GM12878 (cell line): Measurements from ENCODE around the gene GALR3. TPM values are rescaled to one million over a fixed set of nuclear protein-coding genes. Genes with fewer than 3 reads are reported as not detected.

Experiments
- ATAC-seq: fragments of 200-7000 bp; cut with Tn5 transposase; 3 replicates; pipeline ENCODE4 v1.9.1; 2020; ENCODE audit warnings: mild to moderate bottlenecking, moderate library complexity
- BruUV-seq: library from RNA; stranded (reverse); fragments of 400-500 nt; replicated peaks from 2 replicates; lab custom pipeline; 2021; lab: Mats Ljungman, UMichigan
- CTCF ChIA-PET: fragments of 300-600 bp; sonication (Branson Sonifier 250); formaldehyde crosslinking; extraction: SDS; loops from one replicate; lab custom pipeline; 2021; ENCODE audit warnings: inconsistent platforms; lab: Yijun Ruan, JAX
- POLR2A ChIA-PET: fragments of 350-600 bp; formaldehyde crosslinking; extraction: SDS; loops from one replicate; lab custom pipeline; 2021; ENCODE audit warnings: inconsistent platforms; lab: Charles Lee
- RAD21 ChIA-PET: fragments of 300-600 bp; sonication (Branson Sonifier 250); formaldehyde crosslinking; loops from one replicate; lab custom pipeline; 2023; ENCODE audit warnings: antibody characterized with exemption; ENCODE audit not compliant: unreplicated experiment; lab: Charles Lee
- SMC1A ChIA-PET: fragments of 300-600 bp; sonication (Branson Sonifier 250); formaldehyde crosslinking; loops from one replicate; lab custom pipeline; 2023; ENCODE audit not compliant: unreplicated experiment, uncharacterized antibody; lab: Charles Lee
- DNase-seq: peaks from one replicate; pipeline ENCODE4 v3.0.0-alpha.2; 2011; ENCODE audit warnings: low read depth, low spot score
- FAIRE-seq: peaks from 3 replicates; lab custom pipeline; 2011; peaks lifted over from hg19 to GRCh38; lab: Jason Lieb, UNC
- H2AFZ ChIP-seq: 2 replicates; pipeline ENCODE4 v1.6.0; 2011; ENCODE audit warnings: low read depth, low read length, control low read depth; ENCODE audit not compliant: control insufficient read depth
- H3K27ac ChIP-seq: 2 replicates; pipeline ENCODE4 v1.5.1; 2011; ENCODE audit warnings: control low read depth; ENCODE audit not compliant: control insufficient read depth, insufficient read depth
- H3K27me3 ChIP-seq, 2 experiments: replicated peaks in 1 of 2; 2 replicates each; pipeline versions ENCODE4 v1.6.0 to v1.6.1; 2011; ENCODE audit warnings: low read length in 1 of 2; ENCODE audit not compliant: control insufficient read depth in 2 of 2, insufficient read depth in 2 of 2
- H3K36me3 ChIP-seq, 2 experiments: 2 replicates each; pipeline ENCODE4 v1.5.1; 2011; ENCODE audit warnings: low read length in 1 of 2; ENCODE audit not compliant: control insufficient read depth in 2 of 2, insufficient read depth in 2 of 2
- H3K4me1 ChIP-seq: 2 replicates; pipeline ENCODE4 v1.6.1; 2011; ENCODE audit warnings: mild to moderate bottlenecking, low read length, moderate library complexity, mixed read lengths; ENCODE audit not compliant: control insufficient read depth, insufficient read depth
- H3K4me2 ChIP-seq: 2 replicates; pipeline ENCODE4 v1.6.0; 2011; ENCODE audit warnings: control low read depth; ENCODE audit not compliant: control insufficient read depth, insufficient read depth
- H3K4me3 ChIP-seq: fragments of 200-600 bp; sonication (generic); 2 replicates; pipeline ENCODE4 v1.5.1; 2016
- H3K79me2 ChIP-seq: 2 replicates; pipeline ENCODE4 v1.6.0; 2011; ENCODE audit warnings: low read length; ENCODE audit not compliant: control insufficient read depth, insufficient read depth
- H3K9ac ChIP-seq: 2 replicates; pipeline ENCODE4 v1.8.0; 2011; ENCODE audit warnings: low read length, control low read depth, mixed read lengths; ENCODE audit not compliant: control insufficient read depth, insufficient read depth
- H3K9me3 ChIP-seq: replicated peaks from 3 replicates; pipeline ENCODE4 v1.5.1; 2011; ENCODE audit warnings: mild to moderate bottlenecking, low read length; ENCODE audit not compliant: control insufficient read depth, insufficient read depth
- H4K20me1 ChIP-seq: 2 replicates; pipeline ENCODE4 v1.6.0; 2011; ENCODE audit not compliant: control insufficient read depth, insufficient read depth
- EZH2 ChIP-seq: IDR thresholded peaks from 2 replicates; pipeline ENCODE4 v1.6.1; 2012; ENCODE audit warnings: low read depth, mild to moderate bottlenecking, control low read depth, inconsistent platforms, low read length, borderline replicate concordance; ENCODE audit not compliant: control insufficient read depth
- ZNF384 ChIP-seq: IDR thresholded peaks from 2 replicates; pipeline ENCODE4 v1.6.1; 2012; ENCODE audit warnings: low read depth, mild to moderate bottlenecking, low read length, improper control_type of control experiment, borderline replicate concordance
- WGBS: methylation state at CpG from one replicate; pipeline ENCODE4 v1.1.6; 2016; ENCODE audit warnings: low lambda C conversion rate; ENCODE audit not compliant: insufficient replicate concordance, insufficient coverage; ENCODE audit errors: missing lambda C conversion rate; 5-methylcytosine and 5-hydroxymethylcytosine counted together
- in situ Hi-C: fragments of 300-500 bp; cut with MboI; formaldehyde crosslinking; loops from 9 replicates; pipeline ENCODE4 v1.14.3; 2018; ENCODE audit warnings: mixed read lengths
- intact Hi-C: fragments of 100-400 bp; cut with micrococcal nuclease; formaldehyde crosslinking; loops from one replicate; pipeline ENCODE4 v1.14.2; 2022; ENCODE audit not compliant: unreplicated experiment
- polyA plus RNA-seq, 11 experiments: library from polyadenylated mRNA; depleted of rRNA in 4 of 11; unstranded in 6 of 11; stranded (reverse) in 5 of 11; fragments of >200 nt; fragmentation: Nextera tagmentation in 4 of 11; fragmentation: Illumina TruSeq in 1 of 11; extraction: Ambion mirVana in 4 of 11; extraction: Trizol in 1 of 11; gene quantifications; 1 replicate in 1 of 11; 2 replicates in 10 of 11; pipeline versions ENCODE4 v1.2.1 to v1.2.3, GENCODE V29; 2011 to 2016; ENCODE audit warnings: inconsistent platforms in 2 of 11, missing spikeins in 2 of 11, low read depth in 1 of 11
- total RNA-seq, 4 experiments: library from RNA; depleted of rRNA in 3 of 4; stranded (reverse); fragments of >200 nt in 3 of 4; fragmentation: Illumina TruSeq in 1 of 4; extraction: Trizol in 1 of 4; gene quantifications; 2 replicates each; pipeline versions ENCODE4 v1.2.1 to v1.2.3, GENCODE V29; 2013 to 2021
- TF ChIP-seq, protein P1 (sequence below): fragments of 450-650 bp; IDR thresholded peaks from 2 replicates; pipeline ENCODE4 v1.6.1; 2017; ENCODE audit warnings: mild to moderate bottlenecking, low read depth, inconsistent platforms; ENCODE audit not compliant: poor library complexity, severe bottlenecking

GALR3 gene
- total and polyA plus RNA-seq, 10 of the 15 experiments (the other 5 are each of a cell fraction or from before 2014, with no cell fraction given): not detected

DNA sequence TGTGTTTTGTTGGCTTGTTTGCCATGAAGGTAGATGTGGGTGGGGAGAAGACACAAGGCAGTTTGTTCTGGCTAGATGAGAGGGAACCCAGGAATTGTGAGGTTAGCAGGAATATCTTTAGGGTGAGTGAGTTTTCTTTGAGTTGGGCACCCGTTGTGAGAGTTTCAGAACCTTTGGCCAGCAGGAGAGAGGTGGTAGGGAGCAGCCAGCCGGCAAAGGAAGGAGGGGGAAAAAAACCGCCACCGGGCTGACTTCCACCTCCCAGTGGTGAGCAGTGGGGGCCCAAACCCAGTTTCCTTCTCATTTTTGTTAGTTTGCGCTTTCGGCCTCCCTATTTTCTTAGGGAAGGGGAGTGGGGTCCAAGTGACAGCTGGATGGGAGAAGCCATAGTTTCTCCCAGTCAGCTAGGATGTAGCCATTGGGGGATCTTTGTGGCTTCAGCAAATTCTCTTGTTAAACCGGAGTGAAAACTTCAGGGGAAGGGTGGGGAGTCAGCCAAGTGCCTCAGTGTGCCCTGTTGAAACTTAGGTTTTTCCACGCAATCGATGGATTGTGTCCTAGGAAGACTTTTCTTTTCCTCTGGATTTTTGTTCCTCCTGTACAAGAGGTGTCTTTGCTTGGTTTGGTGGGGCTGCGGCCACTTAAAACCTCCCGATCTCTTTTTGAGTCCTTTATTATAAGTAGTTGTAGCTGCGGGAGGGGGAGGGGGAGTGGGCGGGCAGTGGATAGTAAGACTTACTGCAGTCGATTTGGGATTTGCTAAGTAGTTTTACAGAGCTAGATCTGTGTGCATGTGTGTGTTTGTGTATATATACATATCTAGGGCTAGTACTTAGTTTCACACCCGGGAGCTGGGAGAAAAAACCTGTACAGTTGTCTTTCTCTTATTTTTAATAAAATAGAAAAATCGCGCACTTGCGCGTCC lies 16.5 kb upstream of the GALR3 start:
- Histone ChIP-seq H3K4me1 (peaks cover 7% of the 10 kb centered on the region), H2AFZ (no peak overlapping the region)
- FAIRE-seq: no peak
- no TSS peak for BruUV-seq
- TF ChIP-seq ZNF384 (no peak), EZH2 (0 out of 2 replicates have a peak, but pooled peaks have one; percentile 47)
- TF ChIP-seq, protein P1, sequence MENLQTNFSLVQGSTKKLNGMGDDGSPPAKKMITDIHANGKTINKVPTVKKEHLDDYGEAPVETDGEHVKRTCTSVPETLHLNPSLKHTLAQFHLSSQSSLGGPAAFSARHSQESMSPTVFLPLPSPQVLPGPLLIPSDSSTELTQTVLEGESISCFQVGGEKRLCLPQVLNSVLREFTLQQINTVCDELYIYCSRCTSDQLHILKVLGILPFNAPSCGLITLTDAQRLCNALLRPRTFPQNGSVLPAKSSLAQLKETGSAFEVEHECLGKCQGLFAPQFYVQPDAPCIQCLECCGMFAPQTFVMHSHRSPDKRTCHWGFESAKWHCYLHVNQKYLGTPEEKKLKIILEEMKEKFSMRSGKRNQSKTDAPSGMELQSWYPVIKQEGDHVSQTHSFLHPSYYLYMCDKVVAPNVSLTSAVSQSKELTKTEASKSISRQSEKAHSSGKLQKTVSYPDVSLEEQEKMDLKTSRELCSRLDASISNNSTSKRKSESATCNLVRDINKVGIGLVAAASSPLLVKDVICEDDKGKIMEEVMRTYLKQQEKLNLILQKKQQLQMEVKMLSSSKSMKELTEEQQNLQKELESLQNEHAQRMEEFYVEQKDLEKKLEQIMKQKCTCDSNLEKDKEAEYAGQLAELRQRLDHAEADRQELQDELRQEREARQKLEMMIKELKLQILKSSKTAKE: no peak
- TF ChIP-seq, all 136 proteins: peak for 1
- H3K36me3 ChIP-seq: no peaks in the 10 kb centered on the region
- H3K9me3 ChIP-seq: no peaks in the 10 kb centered on the region; the same call in 2 of the 3 replicates
- H3K4me2 ChIP-seq: peak overlapping the region; percentile 88; the same call in 1 of the 2 replicates
- H3K27me3 ChIP-seq: peaks cover 12 to 34% of the 10 kb centered on the region in 2 experiments
- no peak for ATAC-seq
- in situ Hi-C loops (no loop called here), intact Hi-C loops (no loop called here)
- H3K79me2 ChIP-seq: no peaks in the 10 kb centered on the region
- RAD21 ChIA-PET: interaction anchor here (1.0 to 2.6 kb wide), 6 partner anchors 11 to 199 kb away, joined by 4 to 13 read pairs (median 4); partner anchors contain the start of genes ANKRD54, GGA1 and NOL12
- POLR2A ChIA-PET: interaction anchor here (1.0 to 1.7 kb wide), 5 partner anchors 37 to 173 kb away, joined by 3 to 7 read pairs (median 5); partner anchors contain the start of genes ANKRD54, C22orf23, NOL12 and POLR2F
- 15% methylated on average over 19 of the region's 19 CpGs for WGBS
- SMC1A ChIA-PET: interaction anchor here (0.9 to 1.6 kb wide), 4 partner anchors 56 to 148 kb away, joined by 3 to 7 read pairs (median 3); partner anchors contain the start of gene PDXP
- no peak overlapping the region for H3K4me3 ChIP-seq
- no peak overlapping the region; the same call in 1 of the 2 replicates for H3K9ac ChIP-seq
- no peak overlapping the region for H3K27ac ChIP-seq
- no peak for DNase-seq
- no peaks in the 10 kb centered on the region for H4K20me1 ChIP-seq
- CTCF ChIA-PET: interaction anchor here (0.6 to 4.5 kb wide), 6 partner anchors 12 to 172 kb away, joined by 3 to 47 read pairs (median 4); no protein-coding TSS in a partner anchor
